Memory B cell (primary cell): ENCODE data around the gene HIVEP3.
A peak's percentile ranks its signal among the peaks of the same experiment; 100 is the strongest.

Experiments
- ATAC-seq: fragments of 150-1000 bp; cut with Tn5 transposase; 2 replicates; pipeline ENCODE4 v1.10.0; 2021; ENCODE audit warnings: low read depth, mild to moderate bottlenecking, moderate library complexity
- DNase-seq, 2 donors: peaks; one replicate each; pipeline ENCODE4 v3.0.0; 2022; ENCODE audit warnings: low spot score in 2 of 2
- H3K27ac Mint-ChIP-seq: one replicate; pipeline ENCODE4 v1.8.0; 2022; ENCODE audit warnings: mild to moderate bottlenecking, moderate library complexity, mixed read lengths
- H3K27me3 Mint-ChIP-seq: one replicate; pipeline ENCODE4 v1.8.0; 2022; ENCODE audit warnings: mixed read lengths
- H3K36me3 Mint-ChIP-seq: one replicate; pipeline ENCODE4 v1.8.0; 2022; ENCODE audit warnings: mild to moderate bottlenecking, mixed read lengths
- H3K4me1 Mint-ChIP-seq: one replicate; pipeline ENCODE4 v1.8.0; 2022; ENCODE audit warnings: mixed read lengths
- H3K4me3 Mint-ChIP-seq: one replicate; pipeline ENCODE4 v1.8.0; 2022; ENCODE audit warnings: mild to moderate bottlenecking, moderate library complexity, mixed read lengths
- H3K9me3 Mint-ChIP-seq: one replicate; pipeline ENCODE4 v1.8.0; 2022; ENCODE audit warnings: mixed read lengths

HIVEP3 gene

DNA sequence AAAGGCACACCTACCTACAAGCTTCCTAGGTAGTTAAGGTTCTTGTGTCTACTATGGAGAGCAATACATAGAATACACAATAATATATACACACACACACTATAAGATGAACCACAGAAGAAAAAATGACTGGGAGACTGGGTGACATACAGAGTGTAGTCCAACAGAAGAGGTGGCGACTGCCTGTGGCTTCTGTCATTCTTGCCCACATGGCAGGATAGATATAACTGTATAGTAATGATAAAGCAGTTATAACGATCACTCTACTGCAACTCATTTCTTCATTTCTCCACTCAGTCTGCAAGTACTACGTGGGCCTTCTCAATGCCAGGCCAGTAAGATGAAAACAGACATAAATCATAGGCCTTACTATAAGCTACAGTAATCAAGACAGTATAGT lies 320.4 kb downstream of the HIVEP3 start:
- DNase-seq, result no peak
- no peak for ATAC-seq
- peak overlapping the region; percentile 51 for H3K27ac Mint-ChIP-seq
- H3K36me3 Mint-ChIP-seq, result peaks cover 6% of the 10 kb centered on the region
- H3K9me3 Mint-ChIP-seq, result peaks cover 3% of the 10 kb centered on the region
- no peak overlapping the region for H3K4me3 Mint-ChIP-seq
- no peaks in the 10 kb centered on the region for H3K27me3 Mint-ChIP-seq
- peaks cover 14% of the 10 kb centered on the region for H3K4me1 Mint-ChIP-seq

DNA sequence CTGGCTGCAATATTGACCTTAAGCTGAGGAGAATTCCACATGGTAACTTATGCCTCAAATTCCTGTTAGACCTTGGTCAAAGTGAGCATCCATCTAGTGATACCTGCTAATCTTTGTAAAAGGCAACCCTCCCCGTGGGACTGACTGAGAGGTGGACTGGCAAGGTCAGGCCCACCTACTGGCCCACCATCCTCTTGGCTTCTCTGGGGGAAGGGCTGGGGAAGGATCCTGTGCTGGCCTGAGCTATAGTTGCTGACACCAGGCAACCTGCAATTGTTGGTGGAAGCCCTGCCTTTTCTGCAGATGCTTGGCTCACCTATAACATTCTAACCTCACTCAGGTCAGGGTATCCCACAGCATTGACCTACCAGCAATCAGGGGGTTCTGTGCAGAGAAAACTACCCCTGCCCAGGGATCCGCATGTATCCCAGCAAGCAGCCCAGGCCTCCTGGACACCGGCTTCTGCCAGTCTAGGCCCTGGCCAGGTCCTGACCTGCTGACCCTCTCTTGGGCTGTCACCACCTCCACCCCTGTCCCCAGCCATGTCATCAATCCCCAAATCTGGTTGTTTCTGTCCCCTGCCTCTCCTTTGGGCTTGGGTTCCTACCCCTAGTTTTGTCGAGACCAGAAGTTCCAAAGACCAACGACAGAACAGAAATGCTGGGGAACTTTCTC lies 326.1 kb downstream of the HIVEP3 start:
- H3K27me3 Mint-ChIP-seq, result no peaks in the 10 kb centered on the region
- H3K36me3 Mint-ChIP-seq, result peaks cover 10% of the 10 kb centered on the region
- H3K4me1 Mint-ChIP-seq, result peaks cover 4% of the 10 kb centered on the region
- DNase-seq (no peak), ATAC-seq (no peak)
- H3K9me3 Mint-ChIP-seq, result peaks cover 1% of the 10 kb centered on the region
- H3K4me3 Mint-ChIP-seq, result no peak overlapping the region
- H3K27ac Mint-ChIP-seq, result no peak overlapping the region

DNA sequence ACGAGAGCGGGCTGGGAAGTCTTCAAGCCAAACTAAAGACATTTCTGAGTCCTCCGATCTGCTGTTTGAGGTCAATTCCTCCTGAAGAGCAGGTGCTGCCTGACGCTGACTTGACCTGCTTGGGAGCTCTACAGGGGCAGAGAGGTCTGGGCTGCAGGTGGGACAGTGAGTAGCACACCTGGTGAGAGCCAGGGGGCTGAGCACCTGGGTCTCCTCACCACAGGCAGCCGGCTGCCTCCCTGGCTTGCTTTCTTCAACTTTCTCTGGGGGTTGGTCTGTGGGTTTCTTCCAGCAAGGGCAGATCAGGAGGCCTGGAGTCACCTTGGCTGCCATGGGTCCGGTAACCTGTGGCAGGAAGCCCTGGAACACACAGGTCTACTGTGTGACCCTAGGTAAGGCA lies 326.8 kb downstream of the HIVEP3 start:
- ATAC-seq (no peak), DNase-seq (no peak)
- Mint-ChIP-seq H3K4me1 (peaks cover 1% of the 10 kb centered on the region), H3K4me3 (no peak overlapping the region), H3K27me3 (no peaks in the 10 kb centered on the region), H3K9me3 (peaks cover 1% of the 10 kb centered on the region), H3K27ac (peak overlapping the region; percentile 6), H3K36me3 (peaks cover 14% of the 10 kb centered on the region)

DNA sequence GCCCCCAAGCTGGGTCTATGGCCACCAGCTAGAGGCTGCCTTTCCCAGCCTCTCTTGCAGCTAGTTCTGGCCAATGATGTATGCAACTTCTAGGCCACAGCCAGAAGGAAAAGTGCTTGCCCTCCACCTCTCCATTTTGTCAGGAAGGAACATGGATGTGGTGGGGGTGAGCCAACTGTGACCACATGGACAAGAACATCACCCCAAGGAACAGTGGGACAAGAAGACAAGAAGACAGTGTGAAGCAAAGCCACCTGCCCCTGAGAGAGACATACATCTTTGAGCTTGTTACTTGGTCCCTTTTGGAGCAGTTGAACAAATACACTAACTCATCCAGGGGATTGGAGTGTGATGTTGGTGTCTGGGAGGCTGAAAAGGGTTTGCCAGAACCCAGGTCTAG lies 328.4 kb downstream of the HIVEP3 start:
- no peaks in the 10 kb centered on the region for H3K4me1 Mint-ChIP-seq
- DNase-seq, result no peak
- no peaks in the 10 kb centered on the region for H3K27me3 Mint-ChIP-seq
- no peak overlapping the region for H3K27ac Mint-ChIP-seq
- no peak overlapping the region for H3K4me3 Mint-ChIP-seq
- H3K9me3 Mint-ChIP-seq, result peaks cover 1% of the 10 kb centered on the region
- ATAC-seq, result no peak
- H3K36me3 Mint-ChIP-seq, result peaks cover 14% of the 10 kb centered on the region

DNA sequence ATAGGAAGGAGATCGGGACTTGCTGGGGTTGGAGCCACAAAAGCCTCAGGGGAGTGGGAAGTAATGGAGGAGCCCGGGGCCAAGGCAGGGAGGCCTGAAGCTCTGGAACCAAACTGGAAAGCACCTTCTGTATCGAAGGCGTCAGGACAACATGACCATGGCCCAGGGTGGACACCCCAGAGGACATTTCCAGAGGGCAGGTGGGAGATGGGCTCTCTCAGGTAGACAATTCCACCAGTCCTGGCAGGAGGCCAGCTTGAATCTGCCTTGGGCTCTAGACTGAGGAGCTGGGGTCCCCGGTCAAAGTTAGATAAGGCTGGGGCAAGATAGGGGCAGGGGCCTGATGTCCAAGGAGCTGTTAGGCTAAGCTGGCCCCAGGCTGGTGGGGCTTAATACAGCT lies 329.3 kb downstream of the HIVEP3 start:
- no peaks in the 10 kb centered on the region for H3K4me1 Mint-ChIP-seq
- DNase-seq (no peak), ATAC-seq (no peak)
- H3K4me3 Mint-ChIP-seq, result no peak overlapping the region
- peaks cover 1% of the 10 kb centered on the region for H3K9me3 Mint-ChIP-seq
- H3K36me3 Mint-ChIP-seq, result peaks cover 17% of the 10 kb centered on the region
- H3K27me3 Mint-ChIP-seq, result no peaks in the 10 kb centered on the region
- H3K27ac Mint-ChIP-seq, result peak overlapping the region; percentile 31

DNA sequence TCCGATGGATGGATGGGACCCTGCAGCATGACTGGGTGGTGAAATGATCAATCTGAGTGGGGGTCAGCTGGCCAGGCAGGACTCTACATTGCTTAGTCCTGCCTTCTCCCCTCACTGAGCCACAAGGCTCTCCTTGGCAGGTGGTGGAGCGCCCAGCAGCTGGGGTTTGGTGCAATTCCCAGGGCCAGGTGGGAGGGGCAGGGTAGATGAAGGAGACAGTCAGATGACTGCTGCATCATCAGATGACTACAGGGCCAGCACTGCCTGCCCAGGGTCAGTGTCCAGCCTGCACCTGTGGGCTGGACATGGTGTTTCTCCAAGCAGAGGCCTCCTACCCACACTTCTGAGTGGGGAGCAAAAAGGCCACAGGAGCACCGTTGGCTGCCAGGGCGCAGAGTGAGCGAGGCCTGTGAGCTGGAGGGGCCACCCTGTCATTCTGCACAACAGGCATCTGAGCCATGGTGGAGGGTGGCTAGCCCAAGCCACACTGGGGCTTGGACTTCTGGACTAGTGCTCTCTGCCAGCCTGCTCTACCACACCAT lies 330.3 kb downstream of the HIVEP3 start:
- H3K9me3 Mint-ChIP-seq, result peaks cover 1% of the 10 kb centered on the region
- H3K4me3 Mint-ChIP-seq, result no peak overlapping the region
- peaks cover 21% of the 10 kb centered on the region for H3K36me3 Mint-ChIP-seq
- ATAC-seq (no peak), DNase-seq (no peak)
- no peaks in the 10 kb centered on the region for H3K27me3 Mint-ChIP-seq
- no peak overlapping the region for H3K27ac Mint-ChIP-seq
- H3K4me1 Mint-ChIP-seq, result no peaks in the 10 kb centered on the region

DNA sequence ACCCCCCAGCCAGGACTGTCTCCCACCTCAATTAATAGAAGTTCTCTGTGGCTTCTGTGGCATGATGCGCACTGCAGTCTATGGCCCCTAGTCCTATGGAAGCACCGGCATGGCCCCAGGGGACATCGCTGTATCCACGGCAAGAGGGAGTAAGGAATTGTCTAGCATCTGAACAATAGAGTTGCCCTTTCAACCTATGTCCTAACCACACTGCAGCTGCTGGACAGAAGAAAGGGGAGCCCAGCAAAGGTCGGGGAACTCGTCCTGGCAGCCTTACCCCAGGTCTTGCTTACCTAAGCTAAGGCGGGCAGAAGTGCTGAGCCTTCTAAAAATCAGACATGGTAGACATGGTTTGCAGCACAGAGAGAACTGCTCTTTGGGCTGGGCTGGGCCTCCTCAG lies 330.9 kb downstream of the HIVEP3 start:
- no peak for ATAC-seq
- Mint-ChIP-seq H3K4me1 (no peaks in the 10 kb centered on the region), H3K9me3 (peaks cover 1% of the 10 kb centered on the region), H3K4me3 (no peak overlapping the region), H3K36me3 (peaks cover 21% of the 10 kb centered on the region), H3K27me3 (no peaks in the 10 kb centered on the region), H3K27ac (no peak overlapping the region)
- no peak for DNase-seq

DNA sequence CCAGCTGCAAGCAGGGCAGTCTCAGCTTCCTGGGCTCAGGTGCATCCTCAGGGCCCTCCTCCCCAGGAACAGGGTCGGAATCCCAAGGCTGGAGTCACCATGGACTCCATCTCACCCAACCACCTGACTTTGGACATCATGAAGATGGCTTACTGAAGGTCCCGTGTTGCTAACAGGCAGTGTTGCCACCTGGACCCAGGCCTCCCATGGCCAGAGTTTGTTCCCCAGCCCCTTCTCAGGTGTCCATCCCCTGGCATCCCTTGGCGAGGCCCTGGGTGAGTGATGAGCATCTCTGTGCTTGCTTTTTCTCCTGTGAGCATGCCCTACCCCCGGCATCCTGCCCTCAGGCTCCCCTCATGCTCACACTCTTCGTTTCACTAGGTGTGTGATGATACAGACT lies 332.5 kb downstream of the HIVEP3 start:
- Mint-ChIP-seq H3K27me3 (no peaks in the 10 kb centered on the region), H3K4me1 (peaks cover under 1% of the 10 kb centered on the region), H3K9me3 (peaks cover 1% of the 10 kb centered on the region), H3K4me3 (no peak overlapping the region), H3K27ac (no peak overlapping the region), H3K36me3 (peaks cover 20% of the 10 kb centered on the region)
- ATAC-seq (no peak), DNase-seq (no peak)

DNA sequence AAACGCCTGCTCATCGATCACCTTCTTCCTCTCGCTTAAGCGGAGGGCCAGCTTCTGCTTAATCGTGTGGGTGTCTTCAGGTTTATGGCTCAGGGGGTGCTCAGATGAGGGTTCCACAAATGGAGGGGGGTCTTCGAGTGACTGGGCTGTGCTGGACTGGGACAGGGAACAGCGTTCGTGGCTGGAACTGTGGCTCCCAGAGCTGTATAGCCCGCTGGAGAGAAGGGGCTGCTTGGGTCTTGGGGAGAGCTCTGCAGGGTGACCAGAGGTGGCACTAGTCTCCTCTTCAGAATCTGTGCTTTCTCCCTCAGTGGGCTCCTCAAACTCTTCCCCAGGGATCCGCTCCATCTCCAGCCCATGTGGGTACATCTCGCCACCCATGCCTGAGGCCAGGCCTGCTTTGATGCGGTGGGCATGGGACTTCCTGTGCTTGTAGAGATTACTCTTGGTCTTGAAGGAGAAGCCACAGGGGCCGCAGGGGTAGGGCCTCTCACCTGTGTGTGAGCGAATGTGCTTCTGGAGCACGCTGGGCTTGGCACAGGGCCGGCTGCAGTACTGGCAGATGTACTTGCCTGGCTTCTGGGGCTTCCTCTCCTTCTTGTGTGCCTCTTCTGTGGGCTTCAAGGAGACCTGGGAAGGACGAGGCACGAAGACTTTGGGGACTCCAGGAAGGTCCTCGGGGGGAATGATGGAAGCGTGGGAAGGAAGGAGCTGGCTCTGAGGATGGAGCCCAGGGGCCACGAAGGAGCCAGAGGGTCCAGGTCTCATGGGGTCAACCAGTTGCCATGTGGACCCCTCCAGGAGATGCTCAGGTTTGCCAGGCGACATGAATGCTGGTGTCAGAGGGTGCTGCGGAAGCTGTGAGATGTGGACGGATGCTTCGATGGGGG lies 334.8 kb downstream of the HIVEP3 start:
- peak overlapping the region; percentile 82 for H3K27ac Mint-ChIP-seq
- ATAC-seq (no peak), DNase-seq (no peak)
- no peak overlapping the region for H3K4me3 Mint-ChIP-seq
- no peaks in the 10 kb centered on the region for H3K27me3 Mint-ChIP-seq
- peaks cover 10% of the 10 kb centered on the region for H3K4me1 Mint-ChIP-seq
- no peaks in the 10 kb centered on the region for H3K9me3 Mint-ChIP-seq
- peaks cover 23% of the 10 kb centered on the region for H3K36me3 Mint-ChIP-seq

DNA sequence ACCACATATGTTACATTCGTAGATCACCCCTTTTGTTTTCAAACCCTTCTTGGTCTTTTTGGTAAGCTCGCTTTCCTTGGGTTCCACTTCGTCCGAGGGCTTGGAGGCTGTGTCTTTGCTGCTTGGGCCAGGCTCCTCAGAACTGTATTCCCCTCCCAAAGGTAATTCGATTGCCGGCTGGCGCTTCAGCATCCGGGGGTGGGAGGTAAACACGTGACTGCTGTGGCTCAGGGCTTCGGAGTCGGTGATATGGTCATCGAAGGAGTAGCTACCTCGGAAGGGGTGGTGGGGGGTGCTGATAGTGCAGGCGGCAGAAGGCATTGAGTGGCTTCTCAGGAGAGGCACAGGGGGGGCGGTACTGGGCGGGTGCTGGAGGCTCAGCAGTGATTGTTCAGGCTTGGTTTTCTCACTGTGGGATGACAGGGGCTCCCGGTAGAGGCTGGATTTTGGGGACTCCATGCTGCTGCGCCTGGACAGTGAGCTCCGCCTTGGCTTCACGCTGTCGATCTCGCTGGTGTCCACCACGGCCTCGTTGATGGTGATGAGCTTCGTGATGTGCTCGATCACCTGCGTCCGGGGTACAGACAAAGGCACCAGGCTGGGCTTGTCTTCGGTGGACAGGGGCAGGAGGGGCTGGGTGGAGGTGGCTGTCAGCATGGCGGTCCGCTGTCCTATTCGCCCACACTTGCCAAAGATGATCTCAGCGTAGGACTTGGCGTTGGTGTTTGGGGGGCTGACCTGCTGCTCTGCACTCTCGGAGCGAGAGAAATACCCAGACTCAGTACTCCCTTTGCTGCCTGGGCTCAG lies 335.7 kb downstream of the HIVEP3 start:
- DNase-seq (no peak), ATAC-seq (no peak)
- Mint-ChIP-seq H3K9me3 (no peaks in the 10 kb centered on the region), H3K27ac (no peak overlapping the region), H3K36me3 (peaks cover 24% of the 10 kb centered on the region), H3K4me1 (peaks cover 10% of the 10 kb centered on the region), H3K4me3 (no peak overlapping the region), H3K27me3 (no peaks in the 10 kb centered on the region)

DNA sequence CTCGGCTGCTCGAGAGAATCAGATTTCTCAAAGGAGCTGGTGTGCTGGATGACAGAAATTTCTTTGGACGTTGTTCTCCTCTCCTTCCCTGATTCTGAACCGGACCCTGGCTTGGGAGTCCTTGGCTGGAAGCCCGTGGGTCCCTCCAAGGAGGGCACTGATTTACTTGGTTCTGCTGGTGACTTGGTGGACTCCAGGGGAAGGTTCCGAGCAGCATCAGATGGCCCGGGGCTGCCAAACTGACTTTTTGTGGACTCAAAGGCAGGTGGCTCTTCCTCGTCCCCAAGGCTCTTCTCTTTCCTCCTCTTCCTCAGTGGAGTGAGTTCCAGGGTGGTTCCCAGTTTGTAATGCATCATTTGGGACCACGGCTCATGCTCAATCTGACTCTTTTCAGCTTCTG lies 336.4 kb downstream of the HIVEP3 start:
- H3K9me3 Mint-ChIP-seq, result no peaks in the 10 kb centered on the region
- no peak overlapping the region for H3K27ac Mint-ChIP-seq
- no peak for ATAC-seq

DNA sequence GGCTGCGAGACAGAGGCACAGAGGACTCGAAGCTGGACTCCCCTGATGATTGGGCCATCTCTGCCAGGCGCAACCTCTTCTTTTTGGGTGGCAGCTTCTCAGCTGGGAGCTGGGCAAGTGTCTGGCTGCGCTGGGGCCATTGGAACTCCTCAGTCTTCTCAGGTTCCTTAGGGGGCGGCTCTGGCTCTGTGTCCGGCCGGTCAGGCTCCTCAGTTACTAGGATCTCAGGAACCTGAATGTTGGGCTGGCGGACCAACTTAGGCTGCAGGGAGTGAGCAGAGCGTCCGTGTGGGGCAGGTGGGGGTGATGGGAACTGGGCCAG lies 336.8 kb downstream of the HIVEP3 start:
- Mint-ChIP-seq H3K4me1 (peaks cover 10% of the 10 kb centered on the region), H3K36me3 (peaks cover 18% of the 10 kb centered on the region), H3K27me3 (no peaks in the 10 kb centered on the region), H3K9me3 (no peaks in the 10 kb centered on the region), H3K4me3 (no peak overlapping the region), H3K27ac (no peak overlapping the region)
- DNase-seq (no peak), ATAC-seq (no peak)

More for the DNA sequence above, 336.4 kb downstream of the HIVEP3 start:
- Mint-ChIP-seq H3K4me1 (peaks cover 10% of the 10 kb centered on the region), H3K4me3 (no peak overlapping the region), H3K27me3 (no peaks in the 10 kb centered on the region), H3K36me3 (peaks cover 22% of the 10 kb centered on the region)
- DNase-seq, result no peak

DNA sequence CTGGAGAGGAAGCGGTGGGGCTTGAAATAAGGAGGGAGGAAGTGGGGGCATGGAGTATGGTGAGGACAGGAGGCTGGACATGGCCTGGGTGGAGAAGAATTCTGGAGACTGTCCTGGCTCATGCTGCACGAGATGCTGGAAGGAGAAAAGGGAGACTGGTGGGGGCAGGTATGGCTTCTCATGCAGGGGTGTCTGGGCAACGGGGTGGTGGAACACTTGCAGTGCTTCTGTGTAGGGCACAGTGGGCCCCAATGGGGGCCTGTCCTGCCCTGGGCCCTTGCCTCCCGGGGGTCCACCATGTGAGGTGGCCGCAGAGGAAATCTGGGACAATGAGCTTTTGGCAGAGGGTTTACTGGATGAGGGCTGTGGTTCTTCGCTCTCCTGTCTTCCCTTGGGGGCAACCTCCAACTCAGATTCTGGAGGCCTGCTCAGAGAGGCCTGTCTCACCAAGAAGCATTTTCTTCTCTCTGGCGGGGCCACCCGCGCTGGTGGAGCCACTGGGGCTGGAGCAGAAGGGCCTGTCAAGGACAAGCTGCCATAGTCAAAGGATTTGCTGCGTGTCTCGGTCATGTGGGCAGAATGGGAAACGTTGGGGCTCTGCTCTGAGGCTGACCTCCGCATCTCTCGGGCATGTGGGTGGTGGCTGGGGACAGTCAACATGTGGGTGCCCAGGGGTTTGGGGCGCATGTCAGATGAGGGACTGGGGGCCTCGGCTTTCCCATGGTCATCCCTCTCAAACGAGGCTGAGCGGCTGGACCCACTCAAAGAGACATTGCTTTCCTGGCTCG lies 337.3 kb downstream of the HIVEP3 start:
- no peaks in the 10 kb centered on the region for H3K27me3 Mint-ChIP-seq
- no peaks in the 10 kb centered on the region for H3K9me3 Mint-ChIP-seq
- no peak for DNase-seq
- no peak overlapping the region for H3K4me3 Mint-ChIP-seq
- H3K4me1 Mint-ChIP-seq, result peaks cover 10% of the 10 kb centered on the region
- no peak for ATAC-seq
- H3K27ac Mint-ChIP-seq, result peak overlapping the region; percentile 33
- peaks cover 18% of the 10 kb centered on the region for H3K36me3 Mint-ChIP-seq
